Colonic mucosa (tissue), 4 donors: ENCODE measurements around the gene TMEM266. TPM values are rescaled to one million over a fixed set of nuclear protein-coding genes. Genes with fewer than 3 reads are reported as not detected.

Experiments used
- DNase-seq: peaks from one replicate; pipeline ENCODE4 v3.0.0-alpha.2; 2020
- H3K27ac ChIP-seq: fragments of 200-600 bp; one replicate; pipeline ENCODE4 v1.8.0; 2021
- H3K27me3 ChIP-seq: fragments of 200-600 bp; one replicate; pipeline ENCODE4 v1.8.0; 2021
- H3K36me3 ChIP-seq: fragments of 200-600 bp; one replicate; pipeline ENCODE4 v1.8.0; 2021
- H3K4me1 ChIP-seq: fragments of 200-600 bp; one replicate; pipeline ENCODE4 v1.8.0; 2021; ENCODE audit warnings: mild to moderate bottlenecking
- H3K4me3 ChIP-seq: fragments of 200-600 bp; one replicate; pipeline ENCODE4 v1.8.0; 2021
- H3K9ac ChIP-seq, 2 donors: one replicate each; pipeline ENCODE4 v1.7.0; 2013; ENCODE audit warnings: control low read depth in 2 of 2, low read depth in 2 of 2, low read length in 2 of 2
- H3K9me3 ChIP-seq: fragments of 200-600 bp; one replicate; pipeline ENCODE4 v1.8.0; 2021
- intact Hi-C: fragments of 100-400 bp; cut with DNase I; formaldehyde crosslinking; loops from one replicate; pipeline ENCODE4 v1.14.1; 2022
- total RNA-seq, 2 donors: library from RNA; stranded (reverse); fragmentation: NEBNext Ultra II Directional in 1 of 2; extraction: Animal tissue kit (Norgen Biotek cat#: 25700) in 1 of 2; gene quantifications; one replicate each; pipeline ENCODE4 v1.2.1, GENCODE V29; 2021
- TF ChIP-seq, protein P1 (sequence below): fragments of 200-600 bp; IDR thresholded peaks from one replicate; pipeline ENCODE4 v1.8.0; 2022; ENCODE audit warnings: antibody characterized with exemption, mild to moderate bottlenecking
- donor health status: healthy.
- donor health status: DM: no; HTN: no; CAD: no.
- donor health status: DM: no; HTN: no; CAD: no.

The TMEM266 gene
- total RNA-seq, 2 donors from 2014 or later: not detected

DNA sequence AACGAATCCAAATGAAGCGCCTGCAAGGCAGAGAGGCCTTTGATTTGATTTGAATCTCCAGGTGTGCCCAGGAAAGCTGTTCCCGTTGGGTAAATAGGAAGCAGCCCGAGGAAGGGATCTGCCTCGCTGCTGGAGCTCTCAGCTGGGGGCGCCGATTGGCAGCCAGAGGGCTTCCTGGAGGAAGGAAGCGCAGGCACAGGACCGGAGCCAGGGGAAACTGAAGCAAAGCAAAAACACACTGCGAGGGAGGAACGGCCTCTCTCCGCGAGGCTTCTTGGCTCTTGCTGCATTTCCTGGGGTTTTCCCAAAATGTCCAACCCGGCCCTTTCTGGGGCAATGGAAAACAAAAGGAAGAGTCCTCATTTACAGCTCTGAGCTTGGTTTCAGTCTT is 80.3 kb downstream of the TMEM266 start:
- Histone ChIP-seq H3K27me3 (no peaks in the 10 kb centered on the region), H3K36me3 (no peaks in the 10 kb centered on the region), H3K4me3 (no peak overlapping the region), H3K4me1 (peaks cover 3% of the 10 kb centered on the region), H3K9ac (no peak overlapping the region), H3K9me3 (no peaks in the 10 kb centered on the region), H3K27ac (no peak overlapping the region)
- intact Hi-C loops: no loop called here
- DNase-seq: no peak
- TF ChIP-seq, protein P1, sequence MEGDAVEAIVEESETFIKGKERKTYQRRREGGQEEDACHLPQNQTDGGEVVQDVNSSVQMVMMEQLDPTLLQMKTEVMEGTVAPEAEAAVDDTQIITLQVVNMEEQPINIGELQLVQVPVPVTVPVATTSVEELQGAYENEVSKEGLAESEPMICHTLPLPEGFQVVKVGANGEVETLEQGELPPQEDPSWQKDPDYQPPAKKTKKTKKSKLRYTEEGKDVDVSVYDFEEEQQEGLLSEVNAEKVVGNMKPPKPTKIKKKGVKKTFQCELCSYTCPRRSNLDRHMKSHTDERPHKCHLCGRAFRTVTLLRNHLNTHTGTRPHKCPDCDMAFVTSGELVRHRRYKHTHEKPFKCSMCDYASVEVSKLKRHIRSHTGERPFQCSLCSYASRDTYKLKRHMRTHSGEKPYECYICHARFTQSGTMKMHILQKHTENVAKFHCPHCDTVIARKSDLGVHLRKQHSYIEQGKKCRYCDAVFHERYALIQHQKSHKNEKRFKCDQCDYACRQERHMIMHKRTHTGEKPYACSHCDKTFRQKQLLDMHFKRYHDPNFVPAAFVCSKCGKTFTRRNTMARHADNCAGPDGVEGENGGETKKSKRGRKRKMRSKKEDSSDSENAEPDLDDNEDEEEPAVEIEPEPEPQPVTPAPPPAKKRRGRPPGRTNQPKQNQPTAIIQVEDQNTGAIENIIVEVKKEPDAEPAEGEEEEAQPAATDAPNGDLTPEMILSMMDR: no peak

DNA sequence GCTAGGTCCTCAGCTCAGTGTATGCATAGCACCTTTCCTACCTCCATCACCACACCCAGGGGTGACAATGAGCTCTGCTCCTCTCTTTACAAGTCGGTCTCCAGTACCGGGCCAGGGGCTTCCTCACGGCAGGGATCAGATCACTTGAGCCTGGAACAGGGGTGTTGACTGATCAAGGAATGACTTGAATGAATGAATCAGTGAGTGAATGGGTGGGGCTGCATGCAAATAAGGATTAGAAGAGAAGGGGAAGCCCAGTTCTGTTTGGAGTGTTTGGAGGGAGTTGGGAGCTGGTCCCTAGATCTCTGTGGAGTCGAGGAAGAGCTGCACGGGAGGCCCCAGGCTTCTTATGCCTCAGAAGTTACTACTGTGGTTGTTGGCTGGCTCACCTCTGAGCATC is 87.0 kb downstream of the TMEM266 start:
- no peaks in the 10 kb centered on the region for H3K4me1 ChIP-seq
- H3K9ac ChIP-seq: no peak overlapping the region
- H3K4me3 ChIP-seq: no peak overlapping the region
- no peak overlapping the region for H3K27ac ChIP-seq
- intact Hi-C loops: no loop called here
- no peaks in the 10 kb centered on the region for H3K36me3 ChIP-seq
- H3K9me3 ChIP-seq: no peaks in the 10 kb centered on the region
- H3K27me3 ChIP-seq: no peaks in the 10 kb centered on the region
- TF ChIP-seq, protein P1: no peak
- DNase-seq: no peak

DNA sequence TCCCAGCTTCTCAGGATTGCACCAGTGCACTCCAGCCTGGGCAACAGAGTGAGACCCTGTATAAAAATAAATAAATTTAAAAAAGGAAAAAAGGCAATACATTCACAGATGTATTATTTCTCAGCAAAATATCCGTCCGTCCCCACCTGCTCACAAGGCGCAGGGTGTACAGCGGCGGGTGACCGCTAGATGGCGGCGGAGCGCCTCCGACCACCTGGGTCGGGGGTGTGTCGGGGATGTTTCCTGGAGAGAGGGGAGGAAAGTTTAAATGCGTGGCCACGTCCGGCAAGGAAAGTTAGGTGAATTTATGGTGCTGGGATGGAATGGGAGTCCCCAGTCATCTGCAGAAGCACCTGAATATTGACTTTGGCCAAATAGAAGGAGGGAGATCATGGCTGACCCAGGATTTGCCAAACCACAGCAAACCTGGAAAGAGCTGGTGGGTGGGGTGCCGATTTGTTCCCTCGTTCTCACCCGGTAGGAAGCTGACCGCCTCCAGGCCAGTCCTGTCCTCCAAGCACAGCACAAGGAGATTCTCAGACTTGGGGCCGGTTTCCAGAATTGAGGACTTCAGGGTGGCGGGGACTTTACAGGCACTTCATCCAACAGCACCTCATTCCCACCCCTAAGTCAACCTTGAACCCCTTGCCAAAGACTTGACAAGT is 88.3 kb downstream of the TMEM266 start:
- peak; percentile 73 for DNase-seq
- intact Hi-C loops: no loop called here
- no peak overlapping the region for H3K9ac ChIP-seq
- H3K4me1 ChIP-seq: no peaks in the 10 kb centered on the region
- TF ChIP-seq, protein P1: peak; percentile 89
- H3K36me3 ChIP-seq: no peaks in the 10 kb centered on the region
- no peak overlapping the region for H3K4me3 ChIP-seq
- no peaks in the 10 kb centered on the region for H3K9me3 ChIP-seq
- H3K27me3 ChIP-seq: no peaks in the 10 kb centered on the region
- H3K27ac ChIP-seq: no peak overlapping the region

DNA sequence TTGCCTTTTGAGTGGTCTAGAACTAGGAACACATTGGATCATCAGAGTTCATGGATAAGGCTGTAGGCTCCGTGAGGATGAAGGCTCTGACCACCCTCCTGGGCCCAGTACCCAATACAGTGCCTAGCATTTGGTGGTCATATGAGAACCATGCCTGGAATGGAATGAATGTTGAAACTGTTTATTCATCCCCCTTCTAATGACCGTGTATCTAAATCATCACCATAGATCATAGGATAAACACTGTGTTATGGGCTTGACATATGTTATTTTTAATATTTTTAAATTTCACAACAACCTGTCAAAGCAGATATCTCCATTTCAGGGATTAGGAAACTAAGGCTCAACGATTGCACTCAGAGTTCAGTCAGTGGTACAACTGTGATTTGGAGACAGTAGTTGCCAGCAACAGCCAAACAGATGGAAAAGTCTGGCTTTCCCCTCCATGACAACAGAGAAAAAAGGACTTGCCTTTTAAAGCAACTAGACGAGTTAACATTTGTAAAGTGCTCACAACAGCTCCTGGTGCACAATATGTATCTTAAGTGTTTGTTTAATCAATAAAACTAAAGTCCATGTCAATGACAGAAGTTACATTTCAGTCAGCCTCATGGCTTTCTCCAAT is 89.6 kb downstream of the TMEM266 start:
- no peak overlapping the region for H3K9ac ChIP-seq
- H3K4me1 ChIP-seq: no peaks in the 10 kb centered on the region
- H3K27me3 ChIP-seq: no peaks in the 10 kb centered on the region
- no peaks in the 10 kb centered on the region for H3K9me3 ChIP-seq
- intact Hi-C loops: no loop called here
- H3K4me3 ChIP-seq: no peak overlapping the region
- no peaks in the 10 kb centered on the region for H3K36me3 ChIP-seq
- TF ChIP-seq, protein P1: no peak
- H3K27ac ChIP-seq: no peak overlapping the region
- no peak for DNase-seq

DNA sequence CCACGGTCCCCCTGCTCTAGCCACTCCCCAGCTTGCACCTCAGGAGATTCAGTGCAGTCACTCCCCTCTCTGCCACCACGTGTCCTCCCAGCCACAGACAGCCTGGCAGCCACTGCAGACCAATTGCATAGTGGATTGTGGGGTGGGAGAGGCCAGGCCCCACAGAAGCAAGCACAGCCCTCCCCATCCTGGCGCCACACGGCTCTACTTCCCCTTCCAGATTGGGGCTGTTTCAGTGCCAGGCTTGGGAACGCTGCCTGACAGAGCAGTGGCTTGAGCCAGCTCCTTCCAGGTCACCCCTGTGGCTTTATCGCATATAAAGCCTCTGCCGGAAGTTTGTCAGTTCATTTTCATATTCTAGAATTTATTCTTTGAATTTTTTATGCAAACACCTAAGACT is 90.7 kb downstream of the TMEM266 start:
- no peaks in the 10 kb centered on the region for H3K9me3 ChIP-seq
- no peak overlapping the region for H3K9ac ChIP-seq
- intact Hi-C loops: no loop called here
- no peaks in the 10 kb centered on the region for H3K4me1 ChIP-seq
- H3K36me3 ChIP-seq: no peaks in the 10 kb centered on the region
- TF ChIP-seq, protein P1: no peak
- H3K4me3 ChIP-seq: no peak overlapping the region
- no peaks in the 10 kb centered on the region for H3K27me3 ChIP-seq
- no peak for DNase-seq
- H3K27ac ChIP-seq: no peak overlapping the region
